Calu3 (cell line): ENCODE results near the gene CD109. TPM values are rescaled to one million over a fixed set of nuclear protein-coding genes. Genes with fewer than 3 reads are reported as not detected.
"Not testable (repeated sequence)": the region's sequence is repeated elsewhere in the genome, so short reads cannot be mapped to it uniquely, and the experiment has no call there.

Experiments
- BruUV-seq: library from RNA; stranded (reverse); fragments of 400-500 nt; replicated peaks from 2 replicates; lab custom pipeline; 2021; lab: Mats Ljungman, UMichigan
- CTCF ChIA-PET: fragments of 300-600 bp; sonication (Branson Sonifier 250); formaldehyde crosslinking; loops from one replicate; lab custom pipeline; 2022; ENCODE audit warnings: antibody characterized with exemption; lab: Charles Lee
- DNase-seq: peaks from one replicate; pipeline ENCODE4 v3.0.0; 2022
- H3K27ac Mint-ChIP-seq: one replicate; pipeline ENCODE4 v1.8.0; 2022; ENCODE audit warnings: mixed read lengths; ENCODE audit not compliant: unreplicated experiment
- H3K27me3 Mint-ChIP-seq: one replicate; pipeline ENCODE4 v1.8.0; 2022; ENCODE audit warnings: mixed read lengths; ENCODE audit not compliant: unreplicated experiment
- H3K36me3 Mint-ChIP-seq: one replicate; pipeline ENCODE4 v1.8.0; 2022; ENCODE audit warnings: mild to moderate bottlenecking, moderate library complexity, mixed read lengths; ENCODE audit not compliant: insufficient read depth, unreplicated experiment
- H3K4me1 Mint-ChIP-seq: one replicate; pipeline ENCODE4 v1.8.0; 2022; ENCODE audit warnings: mild to moderate bottlenecking, low read depth, mixed read lengths; ENCODE audit not compliant: unreplicated experiment
- H3K4me3 Mint-ChIP-seq: one replicate; pipeline ENCODE4 v1.8.0; 2022; ENCODE audit warnings: mild to moderate bottlenecking, low read depth, moderate library complexity, mixed read lengths; ENCODE audit not compliant: unreplicated experiment
- H3K9me3 Mint-ChIP-seq: one replicate; pipeline ENCODE4 v1.8.0; 2022; ENCODE audit warnings: low read depth, mixed read lengths; ENCODE audit not compliant: unreplicated experiment
- intact Hi-C: fragments of 100-400 bp; cut with micrococcal nuclease; formaldehyde crosslinking; loops from one replicate; pipeline ENCODE4 v1.10.0; 2022; ENCODE audit not compliant: unreplicated experiment
- total RNA-seq: library from RNA; stranded (reverse); gene quantifications from 2 replicates; pipeline ENCODE4 v1.2.3, GENCODE V29; 2022
- TF ChIP-seq, protein P1 (sequence below): fragments of 200-600 bp; IDR thresholded peaks from one replicate; pipeline ENCODE4 v1.8.0; 2022; ENCODE audit warnings: antibody characterized with exemption; ENCODE audit not compliant: unreplicated experiment

CD109 gene
- total RNA-seq, 1 experiment from 2014 or later = 3.6 TPM

DNA sequence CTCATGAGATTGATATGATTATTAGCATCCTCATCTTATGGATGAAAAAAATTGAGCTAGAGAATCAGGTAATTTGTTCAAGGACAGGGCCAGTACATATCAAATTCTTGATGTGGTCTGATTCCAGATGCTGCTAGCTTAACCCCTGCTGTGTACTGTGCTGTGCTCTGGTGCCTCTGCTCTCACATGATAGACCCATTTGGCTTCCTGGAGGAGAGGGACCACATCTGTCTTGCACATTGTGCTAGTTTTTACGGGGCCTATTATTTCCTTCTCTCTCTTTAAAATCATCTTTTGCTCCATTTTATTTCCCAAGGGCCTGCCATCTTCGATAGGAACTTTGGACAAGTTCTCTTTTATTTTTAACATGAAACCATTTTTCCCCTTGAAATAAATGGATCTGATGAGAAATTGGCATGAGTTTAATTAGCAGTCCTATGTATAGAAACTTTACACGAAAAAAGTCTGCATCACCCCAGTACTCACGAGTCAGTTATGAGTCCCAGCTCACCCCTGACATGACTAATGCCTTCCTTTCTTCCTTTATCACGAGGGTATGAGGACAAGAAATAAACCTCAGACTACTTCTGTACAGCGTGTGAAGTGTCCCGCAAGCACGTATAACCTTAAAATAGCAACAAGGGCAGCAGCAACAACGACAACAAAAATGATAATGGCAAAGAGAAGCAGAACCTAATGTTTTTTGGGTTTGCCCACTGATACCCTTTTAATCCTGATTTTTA lies 26.5 kb downstream of the CD109 start:
- Mint-ChIP-seq H3K27me3 (no peaks in the 10 kb centered on the region), H3K27ac (no peak overlapping the region), H3K4me3 (no peak overlapping the region), H3K9me3 (no peaks in the 10 kb centered on the region), H3K36me3 (no peaks in the 10 kb centered on the region), H3K4me1 (no peaks in the 10 kb centered on the region)
- intact Hi-C loops = no loop called here
- CTCF ChIA-PET = interaction anchor here (0.5 kb wide), 1 partner anchor 1837 kb away, joined by 6 read pairs; no protein-coding TSS in a partner anchor
- TF ChIP-seq, protein P1, sequence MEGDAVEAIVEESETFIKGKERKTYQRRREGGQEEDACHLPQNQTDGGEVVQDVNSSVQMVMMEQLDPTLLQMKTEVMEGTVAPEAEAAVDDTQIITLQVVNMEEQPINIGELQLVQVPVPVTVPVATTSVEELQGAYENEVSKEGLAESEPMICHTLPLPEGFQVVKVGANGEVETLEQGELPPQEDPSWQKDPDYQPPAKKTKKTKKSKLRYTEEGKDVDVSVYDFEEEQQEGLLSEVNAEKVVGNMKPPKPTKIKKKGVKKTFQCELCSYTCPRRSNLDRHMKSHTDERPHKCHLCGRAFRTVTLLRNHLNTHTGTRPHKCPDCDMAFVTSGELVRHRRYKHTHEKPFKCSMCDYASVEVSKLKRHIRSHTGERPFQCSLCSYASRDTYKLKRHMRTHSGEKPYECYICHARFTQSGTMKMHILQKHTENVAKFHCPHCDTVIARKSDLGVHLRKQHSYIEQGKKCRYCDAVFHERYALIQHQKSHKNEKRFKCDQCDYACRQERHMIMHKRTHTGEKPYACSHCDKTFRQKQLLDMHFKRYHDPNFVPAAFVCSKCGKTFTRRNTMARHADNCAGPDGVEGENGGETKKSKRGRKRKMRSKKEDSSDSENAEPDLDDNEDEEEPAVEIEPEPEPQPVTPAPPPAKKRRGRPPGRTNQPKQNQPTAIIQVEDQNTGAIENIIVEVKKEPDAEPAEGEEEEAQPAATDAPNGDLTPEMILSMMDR = no peak
- no TSS peak for BruUV-seq
- no peak for DNase-seq

DNA sequence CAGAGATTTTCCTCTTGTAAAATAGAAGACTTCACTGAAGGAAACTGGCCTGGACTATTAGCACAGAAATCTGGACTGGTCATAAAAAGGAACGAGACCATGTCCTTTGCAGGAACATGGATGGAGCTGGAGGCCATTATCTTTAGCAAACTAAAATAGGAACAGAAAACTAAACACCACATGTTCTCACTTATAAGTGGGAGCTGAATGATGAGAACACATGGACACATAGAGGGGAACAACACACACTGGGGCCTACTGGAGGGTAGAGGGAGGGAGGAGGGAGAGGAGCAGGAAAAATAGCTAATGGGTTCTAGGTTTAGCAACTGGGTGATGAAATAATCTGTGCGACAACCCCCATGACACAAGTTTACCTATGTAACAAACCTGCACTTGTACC lies 27.5 kb downstream of the CD109 start:
- CTCF ChIA-PET = interaction anchor here (0.6 to 0.7 kb wide), 2 partner anchors 19 to 1151 kb away, joined by 3 read pairs; no protein-coding TSS in a partner anchor
- intact Hi-C loops, H3K9me3 Mint-ChIP-seq, H3K4me1 Mint-ChIP-seq, H3K27me3 Mint-ChIP-seq, BruUV-seq, H3K27ac Mint-ChIP-seq, H3K4me3 Mint-ChIP-seq, DNase-seq, H3K36me3 Mint-ChIP-seq: not testable (repeated sequence)

DNA sequence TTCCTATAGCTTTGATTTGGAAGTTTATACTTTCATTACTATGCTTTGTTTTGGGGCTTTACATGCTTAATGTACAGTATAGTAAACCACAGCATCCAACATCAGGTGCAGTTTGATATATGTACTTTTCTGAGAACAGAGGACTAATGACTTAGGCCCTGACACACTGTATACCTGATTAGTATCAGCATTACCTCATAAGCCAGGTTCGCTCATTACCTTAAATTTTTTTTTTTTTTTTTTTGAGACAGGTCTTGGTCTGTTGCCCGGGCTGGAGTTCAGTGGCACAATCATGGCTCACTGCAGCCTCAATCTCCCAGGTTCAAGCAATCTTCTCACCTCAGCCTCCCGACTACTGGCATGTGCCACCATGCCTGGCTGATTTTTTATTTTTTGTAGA lies 28.4 kb downstream of the CD109 start:
- BruUV-seq = no TSS peak
- TF ChIP-seq, protein P1 = no peak
- no peaks in the 10 kb centered on the region for H3K36me3 Mint-ChIP-seq
- CTCF ChIA-PET = no interaction called here
- no peak overlapping the region for H3K27ac Mint-ChIP-seq
- H3K4me1 Mint-ChIP-seq = no peaks in the 10 kb centered on the region
- DNase-seq = no peak
- H3K4me3 Mint-ChIP-seq = no peak overlapping the region
- no peaks in the 10 kb centered on the region for H3K9me3 Mint-ChIP-seq
- no peaks in the 10 kb centered on the region for H3K27me3 Mint-ChIP-seq
- intact Hi-C loops = no loop called here

DNA sequence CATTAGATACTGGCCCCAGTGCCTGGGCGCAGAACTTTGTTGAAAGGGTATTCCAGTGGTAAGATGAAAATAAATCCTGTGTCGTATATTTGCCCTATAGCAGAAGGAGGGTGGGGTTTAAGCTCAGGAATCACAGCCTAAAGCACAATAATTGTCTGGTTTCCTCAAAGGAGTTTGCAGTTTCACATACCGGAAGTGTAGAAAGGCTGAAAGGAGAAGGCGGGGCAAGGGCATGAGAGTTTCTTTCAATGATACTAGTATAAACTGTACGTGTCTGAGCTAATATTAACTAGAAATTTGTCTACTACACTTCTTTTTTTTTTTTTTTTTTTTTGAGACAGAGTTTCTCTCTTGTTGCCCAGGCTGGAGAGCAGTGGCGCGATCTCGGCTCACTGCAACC lies 29.2 kb downstream of the CD109 start:
- H3K36me3 Mint-ChIP-seq, H3K27ac Mint-ChIP-seq, intact Hi-C loops, CTCF ChIA-PET, BruUV-seq, H3K9me3 Mint-ChIP-seq, H3K27me3 Mint-ChIP-seq, H3K4me3 Mint-ChIP-seq, H3K4me1 Mint-ChIP-seq, DNase-seq: not testable (repeated sequence)

DNA sequence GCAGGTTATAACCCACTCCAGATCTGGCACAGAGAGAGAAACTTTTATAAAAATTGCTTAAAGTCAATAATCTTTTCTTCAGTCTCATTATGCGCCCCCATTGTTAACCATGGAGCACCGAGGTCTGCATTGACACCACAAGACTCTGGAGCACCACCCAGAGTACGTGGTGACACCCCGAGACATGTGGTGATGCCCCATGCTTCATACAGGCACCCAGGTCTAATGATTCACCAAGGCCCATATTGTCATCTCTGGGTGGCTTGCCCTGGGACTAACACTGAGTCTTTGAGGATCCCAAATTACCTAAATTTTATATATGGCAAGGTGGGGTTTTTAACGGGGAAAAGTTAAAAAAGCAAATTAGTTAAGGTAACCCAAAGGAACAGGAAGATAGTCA lies 31.1 kb downstream of the CD109 start:
- no peak overlapping the region for H3K4me3 Mint-ChIP-seq
- intact Hi-C loops = no loop called here
- CTCF ChIA-PET = no interaction called here
- TF ChIP-seq, protein P1 = no peak
- H3K27me3 Mint-ChIP-seq = no peaks in the 10 kb centered on the region
- BruUV-seq = no TSS peak
- H3K27ac Mint-ChIP-seq = no peak overlapping the region
- DNase-seq = no peak
- no peaks in the 10 kb centered on the region for H3K36me3 Mint-ChIP-seq
- no peaks in the 10 kb centered on the region for H3K4me1 Mint-ChIP-seq
- H3K9me3 Mint-ChIP-seq = no peaks in the 10 kb centered on the region
